Ramos (cell line): ENCODE results near the gene IL23A.
"Not testable (repeated sequence)": the region's sequence is repeated elsewhere in the genome, so short reads cannot be mapped to it uniquely, and the experiment has no call there.

Source experiments
- in situ Hi-C: fragments of 300-500 bp; cut with MboI; formaldehyde crosslinking; loops from one replicate; pipeline ENCODE4 v1.14.3; 2022; ENCODE audit warnings: low sequenced_read_pairs; ENCODE audit not compliant: unreplicated experiment

The IL23A gene

GRCh38 chr12:56338308-56339157 is at the start of gene IL23A:
IL23A (plus strand) TSS chr12:56338884; CDS start chr12:56339045, 161 bp downstream.
- in situ Hi-C loops: no loop called here

- in situ Hi-C loops: no loop called here
Measured at GRCh38 chr12:56293795-56294194, 44.9 kb upstream of the IL23A start.

- in situ Hi-C loops: no loop called here
Measured at GRCh38 chr12:56296295-56296694, 42.4 kb upstream of the IL23A start.

GRCh38 chr12:56297400-56297799 is 41.3 kb upstream of the IL23A start:
- in situ Hi-C loops: no loop called here

- in situ Hi-C loops: no loop called here
Measured at GRCh38 chr12:56298828-56299227, 39.9 kb upstream of the IL23A start.

- in situ Hi-C loops: no loop called here
Measured at GRCh38 chr12:56299308-56299852, 39.3 kb upstream of the IL23A start.

GRCh38 chr12:56299853-56300643 is 38.6 kb upstream of the IL23A start, which contains the start of gene CS:
CS (minus strand) TSS chr12:56300330; CDS start chr12:56300201, 129 bp downstream.
- in situ Hi-C loops: no loop called here

- in situ Hi-C loops: no loop called here
Measured at GRCh38 chr12:56300644-56301464, 37.8 kb upstream of the IL23A start.

GRCh38 chr12:56304276-56304675 is 34.4 kb upstream of the IL23A start:
- in situ Hi-C loops: no loop called here

GRCh38 chr12:56304872-56305590 is 33.7 kb upstream of the IL23A start:
- in situ Hi-C loops: no loop called here

- in situ Hi-C loops: no loop called here
Measured at GRCh38 chr12:56307221-56307965, 31.3 kb upstream of the IL23A start.

- in situ Hi-C loops: no loop called here
Measured at GRCh38 chr12:56308714-56309113, 30.0 kb upstream of the IL23A start.

GRCh38 chr12:56311003-56311402 is 27.7 kb upstream of the IL23A start:
- in situ Hi-C loops: no loop called here

GRCh38 chr12:56315249-56315621 is 23.4 kb upstream of the IL23A start:
- in situ Hi-C loops: no loop called here

GRCh38 chr12:56315622-56316473 is 22.8 kb upstream of the IL23A start, which contains the start of gene CNPY2:
CNPY2 (minus strand) TSS chr12:56315988; CDS start chr12:56315217, 771 bp downstream.
- in situ Hi-C loops: no loop called here

GRCh38 chr12:56317675-56318074 is 21.0 kb upstream of the IL23A start:
- in situ Hi-C loops: no loop called here

- in situ Hi-C loops: no loop called here
Measured at GRCh38 chr12:56321027-56321426, 17.7 kb upstream of the IL23A start.

- in situ Hi-C loops: not testable (repeated sequence)
Measured at GRCh38 chr12:56321610-56322009, 17.1 kb upstream of the IL23A start.
